Hindlimb muscle (tissue), 1 donor: ENCODE results near the gene ATP11A. TPM values are rescaled to one million over a fixed set of nuclear protein-coding genes. Genes with fewer than 3 reads are reported as not detected.
"Not testable (repeated sequence)": the region's sequence is repeated elsewhere in the genome, so short reads cannot be mapped to it uniquely, and the experiment has no call there.

Source experiments
- DNase-seq: peaks from one replicate; pipeline ENCODE4 v3.0.0-alpha.2; 2013
- polyA plus RNA-seq: library from polyadenylated mRNA; unstranded; fragments of 120-200 nt; gene quantifications from one replicate; pipeline ENCODE4 v1.2.1, GENCODE V29; 2013; ENCODE audit not compliant: insufficient read length

The ATP11A gene
- polyA plus RNA-seq, 1 donor: 27.0 TPM

DNA sequence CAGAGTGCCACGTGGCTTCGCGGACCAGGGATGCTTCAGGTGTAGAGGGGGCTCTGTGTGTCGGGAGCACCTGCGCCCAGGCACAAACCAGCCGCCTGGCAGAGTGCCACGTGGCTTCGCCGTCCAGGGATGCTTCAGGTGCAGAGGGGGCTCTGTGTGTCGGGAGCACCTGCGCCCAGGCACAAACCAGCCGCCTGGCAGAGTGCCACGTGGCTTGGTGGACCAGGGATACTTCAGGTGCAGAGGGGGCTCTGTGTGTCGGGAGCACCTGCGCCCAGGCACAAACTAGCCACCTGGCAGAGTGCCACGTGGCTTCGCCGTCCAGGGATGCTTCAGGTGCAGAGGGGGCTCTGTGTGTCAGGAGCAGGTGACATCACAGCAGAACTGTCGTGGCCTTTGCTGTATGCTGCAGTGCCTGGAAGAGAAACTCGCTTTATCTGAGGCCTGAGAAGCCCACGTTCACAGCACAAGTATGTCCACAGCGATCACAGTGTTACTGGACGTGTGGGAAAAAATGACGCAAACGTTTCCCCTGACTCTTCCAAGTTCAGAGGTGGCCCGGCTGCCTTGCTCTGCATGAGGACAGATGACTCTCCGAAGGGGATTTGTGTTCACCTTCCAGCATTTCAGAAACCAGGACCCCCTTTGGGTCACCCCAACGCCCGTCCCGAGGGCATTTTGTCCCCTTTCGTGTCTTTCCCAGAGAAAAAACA, 151.6 kb downstream of the ATP11A start:
- peak; percentile 70 for DNase-seq

DNA sequence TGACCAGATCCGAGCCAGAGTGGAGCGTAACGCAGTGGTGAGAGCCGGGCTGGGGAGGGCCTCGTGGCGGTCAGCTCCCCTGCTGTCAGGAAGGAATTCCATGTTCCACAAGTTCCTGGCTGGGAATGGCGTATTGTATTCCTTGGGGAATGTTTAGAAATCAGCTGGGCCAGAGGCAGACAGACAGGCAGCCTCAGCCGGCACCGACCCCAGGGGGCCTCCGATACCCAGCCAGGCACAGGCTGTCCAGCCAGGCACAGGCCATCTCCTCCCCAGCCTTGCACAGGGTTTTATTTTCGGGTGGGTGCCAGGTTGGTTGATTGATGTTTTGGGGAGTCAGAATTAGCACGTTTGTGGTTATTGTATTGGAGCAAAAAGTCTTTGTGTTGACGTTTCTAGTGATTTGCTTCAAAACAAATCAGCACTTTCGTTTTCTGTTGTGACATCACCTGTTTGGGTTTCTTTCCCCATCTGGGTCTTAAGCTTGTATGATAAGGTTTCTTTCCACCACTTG, 152.6 kb downstream of the ATP11A start:
- DNase-seq: no peak

DNA sequence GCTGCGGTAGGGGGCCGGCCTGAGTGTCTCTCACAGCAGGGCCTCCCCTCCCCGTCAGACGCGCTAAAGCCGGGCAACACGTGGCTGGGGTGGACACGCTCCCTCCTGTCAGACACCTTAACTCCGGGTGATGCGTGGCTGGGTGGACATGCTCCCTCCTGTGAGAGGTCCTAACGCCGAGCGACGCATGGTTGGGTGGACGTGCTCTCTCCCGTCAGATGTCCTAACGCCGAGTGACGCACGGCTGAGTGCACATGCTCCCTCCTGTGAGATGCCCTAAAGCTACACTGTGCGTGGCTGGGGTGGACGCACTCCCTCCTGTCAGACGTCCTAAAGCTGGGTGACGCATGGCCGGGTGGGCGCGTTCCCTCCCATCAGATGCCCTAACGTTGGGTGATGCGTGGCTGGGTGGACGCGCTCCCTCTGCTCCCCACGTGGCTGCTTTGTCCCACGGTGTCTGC, 153.1 kb downstream of the ATP11A start:
- no peak for DNase-seq

DNA sequence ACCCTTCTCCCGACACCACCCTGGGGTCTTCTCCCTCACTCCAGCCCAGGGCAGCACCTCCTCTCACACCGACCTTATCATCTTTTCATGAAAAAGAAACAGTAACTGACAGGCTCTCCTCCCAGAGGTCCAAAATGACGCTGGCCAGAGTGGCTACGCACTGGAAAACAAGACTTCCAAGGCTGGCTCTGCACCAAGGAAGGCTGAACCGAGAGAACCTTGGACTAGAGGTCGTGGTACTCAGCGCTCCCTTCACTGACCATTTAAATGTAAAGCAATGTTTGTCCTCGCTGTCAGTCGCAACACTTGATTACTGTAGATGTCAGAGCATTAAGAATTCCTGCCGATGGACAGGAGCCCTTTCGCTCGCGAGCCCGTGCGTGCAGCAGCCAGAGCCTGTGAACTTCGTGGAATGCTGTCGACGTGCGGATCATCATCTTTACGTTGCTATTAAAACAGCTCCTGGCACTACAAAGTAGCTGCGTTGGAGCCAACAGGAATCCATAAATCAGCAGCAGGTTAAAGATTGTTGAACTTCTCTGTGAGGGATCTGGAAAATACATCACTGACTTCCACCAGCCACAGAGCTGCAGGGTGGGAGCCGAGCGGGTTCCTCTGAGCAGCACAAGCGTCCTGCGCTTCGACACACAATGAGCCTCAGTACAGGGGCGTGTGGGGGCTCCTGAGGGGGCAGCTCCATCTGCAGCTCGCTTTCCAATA, 153.7 kb downstream of the ATP11A start:
- DNase-seq: peak; percentile 73

DNA sequence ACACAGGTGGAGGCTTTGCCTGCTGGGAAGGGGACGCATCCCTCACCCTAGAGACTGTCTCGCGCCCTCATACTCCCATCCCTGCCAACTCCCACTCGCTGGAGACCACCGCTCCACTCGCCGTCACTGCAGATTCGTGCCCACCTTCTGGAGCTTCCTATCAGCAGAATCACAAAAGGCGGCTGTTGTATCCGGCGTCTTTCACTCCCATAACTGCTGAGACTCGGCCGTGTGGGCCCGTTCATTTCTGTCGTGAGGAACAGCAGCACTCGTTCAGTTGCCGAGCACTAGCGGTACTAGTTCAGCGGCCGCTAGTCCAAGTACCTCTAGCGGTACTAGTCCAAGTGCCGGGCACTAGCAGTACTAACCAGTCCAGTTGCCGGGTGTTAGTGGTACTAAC, 154.6 kb downstream of the ATP11A start:
- no peak for DNase-seq

DNA sequence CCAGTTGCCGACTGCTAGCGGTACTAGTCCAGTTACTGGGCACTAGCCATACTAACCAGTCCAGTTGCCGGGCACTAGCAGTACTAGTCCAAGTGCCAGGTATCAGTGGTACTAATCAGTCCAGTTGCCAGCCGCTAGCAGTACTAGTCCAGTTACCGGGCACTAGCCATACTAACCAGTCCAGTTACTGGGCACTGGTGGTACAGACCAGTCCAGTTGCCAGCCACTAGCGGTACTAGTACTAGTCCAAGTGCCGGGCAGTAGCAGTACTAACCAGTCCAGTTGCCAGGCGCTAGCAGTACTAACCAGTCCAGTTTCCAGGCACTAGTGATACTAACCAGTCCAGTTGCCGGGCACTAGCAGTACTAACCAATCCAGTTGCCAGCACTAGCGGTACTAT, 155.0 kb downstream of the ATP11A start:
- no peak for DNase-seq

DNA sequence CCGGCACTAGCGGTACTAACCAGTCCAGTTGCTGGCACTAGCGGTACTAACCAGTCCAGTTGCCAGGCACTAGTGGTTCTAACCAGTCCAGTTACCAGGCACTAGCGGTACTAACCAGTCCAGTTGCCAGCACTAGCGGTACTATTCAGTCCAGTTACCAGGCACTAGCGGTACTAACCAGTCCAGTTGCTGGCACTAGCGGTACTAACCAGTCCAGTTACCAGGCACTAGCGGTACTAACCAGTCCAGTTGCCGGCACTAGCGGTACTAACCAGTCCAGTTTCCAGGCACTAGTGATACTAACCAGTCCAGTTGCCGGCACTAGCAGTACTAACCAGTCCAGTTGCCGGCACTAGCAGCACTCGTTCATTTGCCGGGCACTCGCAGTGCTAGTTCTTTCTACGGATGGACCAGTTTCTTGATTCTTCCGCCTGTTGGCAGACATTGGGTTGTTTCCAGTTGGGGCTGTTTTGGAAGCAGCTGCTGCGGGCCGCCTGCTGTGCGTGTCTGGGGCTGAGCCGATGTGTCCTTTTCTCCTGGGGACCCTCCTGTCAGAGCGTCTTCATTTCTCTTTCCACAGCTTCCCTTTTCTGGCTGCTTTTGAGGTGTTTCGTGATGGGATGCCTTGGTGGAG, 155.8 kb downstream of the ATP11A start:
- DNase-seq: no peak

DNA sequence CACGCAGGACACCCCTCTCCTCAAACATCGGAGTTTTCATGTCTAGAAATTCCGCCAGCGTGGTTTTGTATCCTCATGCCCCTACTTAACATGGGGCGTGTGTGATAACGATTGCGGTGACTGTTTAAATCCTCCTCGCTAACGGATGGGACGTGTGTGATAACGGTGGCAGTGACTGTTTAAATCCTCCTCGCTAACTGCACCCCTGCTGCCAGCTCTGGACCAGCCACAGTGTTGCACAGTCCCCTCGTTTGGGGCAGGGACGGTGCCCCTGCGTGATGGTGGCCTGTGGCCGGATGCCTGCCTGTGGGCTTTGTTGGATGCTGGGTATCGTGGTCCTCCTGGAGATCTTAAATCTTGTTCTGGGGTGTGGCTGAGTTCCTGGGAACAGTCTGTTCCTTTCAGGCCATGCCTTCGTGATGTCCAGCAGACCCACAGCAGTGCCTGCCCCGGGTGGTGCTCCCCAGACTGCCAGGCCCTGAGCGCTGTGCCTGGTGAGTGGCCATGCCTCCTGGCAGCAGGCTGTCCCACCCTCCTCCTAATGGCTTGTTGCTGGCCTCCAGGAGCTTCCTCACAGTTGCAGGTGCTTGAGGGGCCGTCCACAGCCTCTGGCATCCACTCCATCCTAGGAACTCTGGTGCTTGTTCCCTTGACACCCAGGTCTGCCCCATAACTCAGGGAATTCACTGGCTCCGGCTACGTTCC, 156.7 kb downstream of the ATP11A start:
- DNase-seq: no peak

DNA sequence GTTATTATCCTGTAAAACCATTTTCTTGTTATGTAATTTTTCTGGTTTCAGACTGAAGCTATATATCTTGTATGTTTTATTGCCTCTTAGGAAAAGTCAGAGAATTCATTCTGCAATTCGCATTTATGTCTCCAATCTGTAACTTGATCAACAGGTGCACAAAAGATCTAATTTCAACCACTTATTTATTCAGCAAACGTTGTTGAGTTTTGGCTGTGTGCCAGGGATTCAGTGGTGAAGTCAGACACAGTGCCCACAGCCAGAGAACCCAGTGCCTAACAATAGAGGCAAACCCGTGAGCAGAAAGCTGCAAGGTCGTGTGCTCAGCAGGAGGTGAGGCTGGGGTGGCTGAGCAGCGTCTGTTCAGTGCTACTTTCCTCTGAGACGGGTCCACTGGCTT, 159.7 kb downstream of the ATP11A start:
- DNase-seq: no peak

DNA sequence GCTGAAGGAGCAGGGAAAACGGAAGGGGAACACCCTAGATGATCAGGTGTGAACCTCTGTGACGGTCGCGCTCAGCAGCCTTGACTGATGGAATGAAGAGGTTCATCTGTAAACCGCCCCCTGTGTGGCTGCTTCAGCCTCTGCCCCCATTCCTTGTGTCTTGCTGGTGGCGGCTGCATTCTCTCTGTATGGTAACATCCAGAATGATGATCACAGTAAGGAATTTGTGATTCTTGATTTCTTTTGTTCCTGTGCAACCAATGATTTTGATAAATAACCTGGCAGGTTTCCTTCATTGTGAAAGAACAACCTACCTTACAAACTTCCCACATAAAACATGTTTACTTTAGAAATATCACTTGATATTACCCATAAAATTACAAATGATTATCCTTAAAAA, 160.4 kb downstream of the ATP11A start:
- no peak for DNase-seq

DNA sequence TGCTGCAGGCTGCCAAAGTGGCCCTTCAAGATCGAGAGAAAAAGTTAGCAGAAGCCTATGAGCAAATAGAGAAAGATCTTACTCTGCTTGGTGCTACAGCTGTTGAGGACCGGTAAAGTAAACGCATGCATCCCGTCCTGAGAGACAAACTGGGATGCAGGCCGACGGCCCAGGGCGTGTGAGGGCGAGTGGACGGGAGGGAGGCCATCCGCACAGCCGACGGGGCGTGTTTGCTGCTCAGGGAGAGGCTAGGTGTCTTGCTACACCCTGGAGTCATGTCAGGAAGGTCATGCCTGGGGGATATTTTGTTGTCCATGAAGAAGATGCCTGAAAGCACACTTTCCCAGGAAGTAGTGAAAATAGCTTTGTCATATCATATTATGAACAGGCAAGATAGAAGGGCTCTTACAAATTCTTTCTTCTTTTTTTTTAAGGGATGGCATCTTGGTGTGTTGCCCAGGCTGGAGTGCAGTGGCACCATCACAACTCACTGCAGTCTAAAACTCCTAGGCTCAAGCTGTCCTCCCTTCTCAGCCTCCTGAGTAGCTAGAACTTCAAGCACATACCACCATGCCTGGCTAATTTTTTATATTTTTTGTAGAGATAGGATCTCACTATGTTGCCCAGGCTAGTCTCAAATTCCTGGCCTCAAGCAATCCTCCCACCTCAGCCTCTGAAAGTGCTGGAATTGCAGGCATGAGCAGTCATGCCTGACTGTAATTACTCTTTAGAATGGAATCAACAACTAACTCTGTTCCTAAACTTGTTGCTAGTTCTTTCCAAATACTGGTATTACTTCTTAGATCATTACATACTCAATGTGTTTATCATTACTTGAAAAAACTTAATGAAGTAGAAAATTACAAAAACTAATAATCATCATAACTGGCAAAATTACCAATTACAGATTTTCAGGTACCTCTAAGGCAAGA, 161.5 kb downstream of the ATP11A start:
- no peak for DNase-seq

DNA sequence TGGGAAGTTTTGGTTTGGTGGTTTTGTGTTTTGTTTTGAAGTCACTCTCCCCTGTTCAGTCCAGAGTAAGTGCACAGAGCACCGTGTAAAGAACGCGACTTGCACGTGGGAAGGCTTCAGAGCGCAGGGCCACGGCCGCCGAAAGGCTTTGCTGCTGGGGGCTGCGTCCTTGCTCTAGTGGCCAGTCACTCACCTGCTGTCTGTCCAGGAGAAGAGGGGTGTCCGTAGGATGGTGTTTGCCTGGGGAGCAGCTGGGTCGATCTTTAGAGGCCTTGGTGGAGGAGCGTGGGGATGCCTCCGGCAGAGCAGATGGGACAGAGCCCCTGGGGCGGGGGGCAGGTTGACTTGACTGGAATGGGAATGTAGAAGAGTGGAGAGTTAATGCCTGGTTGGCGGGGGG, 162.6 kb downstream of the ATP11A start:
- DNase-seq: no peak

DNA sequence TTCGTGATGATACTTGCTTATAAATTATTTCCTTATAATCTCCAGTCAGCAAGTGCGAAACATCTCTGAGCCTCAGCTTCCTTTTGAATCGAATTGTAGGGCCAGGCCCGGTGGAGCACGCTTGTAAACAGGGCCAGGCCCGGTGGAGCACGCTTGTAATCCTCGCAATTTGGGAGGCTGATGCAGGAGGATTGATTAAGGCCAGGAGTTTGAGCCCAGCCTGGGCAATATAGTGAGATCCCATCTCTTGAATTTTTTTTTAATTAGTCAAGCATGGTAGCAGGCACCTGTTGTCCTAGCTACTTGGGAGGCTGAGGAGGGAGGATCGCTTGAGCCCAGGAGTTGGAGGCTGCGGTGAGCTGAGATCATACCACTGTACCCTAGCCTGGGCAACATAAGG, 163.0 kb downstream of the ATP11A start:
- DNase-seq: no peak

DNA sequence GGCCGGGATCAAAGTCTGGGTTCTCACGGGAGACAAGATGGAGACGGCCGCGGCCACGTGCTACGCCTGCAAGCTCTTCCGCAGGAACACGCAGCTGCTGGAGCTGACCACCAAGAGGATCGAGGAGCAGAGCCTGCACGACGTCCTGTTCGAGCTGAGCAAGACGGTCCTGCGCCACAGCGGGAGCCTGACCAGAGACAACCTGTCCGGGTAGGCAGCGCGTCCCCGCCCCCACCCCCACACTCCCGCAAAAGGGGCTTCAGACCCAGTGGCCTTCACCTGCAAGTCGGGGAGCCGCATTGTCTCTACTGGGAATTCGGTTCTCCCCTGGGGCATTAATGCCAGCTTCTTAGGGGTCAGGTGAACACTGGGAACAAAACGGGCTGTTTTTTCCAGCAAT, 164.5 kb downstream of the ATP11A start:
- DNase-seq: no peak

DNA sequence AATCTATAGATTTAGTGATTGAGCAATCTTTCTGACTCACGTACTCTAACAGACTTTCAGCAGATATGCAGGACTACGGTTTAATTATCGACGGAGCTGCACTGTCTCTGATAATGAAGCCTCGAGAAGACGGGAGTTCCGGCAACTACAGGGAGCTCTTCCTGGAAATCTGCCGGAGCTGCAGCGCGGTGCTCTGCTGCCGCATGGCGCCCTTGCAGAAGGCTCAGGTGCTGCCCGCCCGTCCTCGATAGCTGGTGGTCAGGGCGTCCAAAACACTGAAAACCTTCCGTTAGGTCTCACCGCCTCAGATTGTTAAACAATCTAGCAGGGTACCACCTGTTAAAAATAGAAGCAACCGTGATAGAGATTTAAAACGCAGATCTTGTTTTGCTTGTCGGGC, 166.0 kb downstream of the ATP11A start:
- no peak for DNase-seq

DNA sequence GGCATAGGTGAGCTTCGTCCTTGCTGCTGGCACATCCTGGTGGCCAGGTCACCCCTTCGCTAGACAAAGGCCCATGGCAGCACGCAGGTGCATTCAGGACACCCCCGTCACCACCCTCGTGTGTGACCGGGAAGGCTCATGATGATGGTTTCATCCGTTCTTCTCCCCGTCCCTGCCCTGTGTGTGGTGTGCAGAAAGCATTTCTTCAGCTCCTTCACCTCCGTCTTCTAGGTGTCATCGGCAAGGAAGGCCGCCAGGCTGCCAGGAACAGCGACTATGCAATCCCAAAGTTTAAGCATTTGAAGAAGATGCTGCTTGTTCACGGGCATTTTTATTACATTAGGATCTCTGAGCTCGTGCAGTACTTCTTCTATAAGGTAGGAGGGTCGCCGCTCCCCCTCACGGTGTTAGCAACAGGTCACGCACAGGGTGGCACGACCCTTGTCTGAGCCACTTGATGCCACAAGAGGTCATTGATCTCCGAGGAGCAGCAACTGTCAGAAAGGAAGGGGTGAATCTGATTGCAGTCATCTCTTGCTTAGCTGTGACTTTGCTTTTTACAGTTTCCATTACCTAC, 168.2 kb downstream of the ATP11A start:
- no peak for DNase-seq

DNA sequence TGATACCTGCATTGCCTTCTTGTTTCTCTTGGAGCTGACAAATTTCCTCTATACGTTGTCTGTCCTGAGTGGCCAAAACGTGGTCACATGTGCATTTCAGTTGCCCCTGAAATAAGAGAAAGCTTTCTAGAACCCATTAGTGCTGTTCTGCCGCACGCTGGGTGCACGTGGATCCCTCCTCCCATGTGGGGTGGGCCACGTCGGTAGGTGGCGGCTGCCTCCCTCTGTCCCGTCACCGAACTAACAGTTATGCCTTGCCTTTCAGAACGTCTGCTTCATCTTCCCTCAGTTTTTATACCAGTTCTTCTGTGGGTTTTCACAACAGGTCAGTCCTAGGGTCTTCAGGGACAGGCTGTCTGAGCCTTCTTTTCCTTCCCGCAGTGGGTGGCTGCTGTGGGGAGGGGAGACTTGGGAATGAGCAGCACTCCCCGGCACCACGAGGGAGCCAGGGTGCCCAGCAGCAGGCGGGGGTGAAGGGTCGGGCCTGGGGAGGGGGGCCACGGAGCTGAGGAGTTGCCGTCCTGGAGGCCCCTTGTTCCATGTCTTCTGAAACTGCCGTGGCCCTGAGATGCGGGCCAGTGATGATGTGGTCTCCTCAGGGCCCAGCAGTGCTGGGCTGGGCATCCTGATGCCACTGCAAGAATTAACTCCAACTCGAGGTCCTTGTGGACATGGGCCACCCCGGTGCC, 169.4 kb downstream of the ATP11A start:
- DNase-seq: no peak

DNA sequence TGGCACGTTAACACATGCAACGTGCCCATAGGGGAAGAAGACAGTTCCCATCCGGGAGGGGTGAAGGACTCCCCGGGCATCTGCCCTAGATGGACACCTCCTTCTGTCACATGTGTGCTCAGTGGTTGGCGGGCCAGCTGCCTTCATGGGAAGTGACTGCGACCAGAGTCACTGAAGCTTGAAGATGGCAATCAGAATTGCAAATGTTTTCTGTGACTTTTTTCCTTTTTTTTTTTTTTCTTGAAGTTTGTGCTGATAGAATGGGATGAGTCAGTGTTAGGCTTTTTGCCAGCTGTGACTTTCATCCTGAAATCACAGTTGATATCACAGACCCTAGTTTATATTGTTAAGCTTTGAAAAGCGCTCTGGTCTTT, 170.0 kb downstream of the ATP11A start:
- no peak for DNase-seq

DNA sequence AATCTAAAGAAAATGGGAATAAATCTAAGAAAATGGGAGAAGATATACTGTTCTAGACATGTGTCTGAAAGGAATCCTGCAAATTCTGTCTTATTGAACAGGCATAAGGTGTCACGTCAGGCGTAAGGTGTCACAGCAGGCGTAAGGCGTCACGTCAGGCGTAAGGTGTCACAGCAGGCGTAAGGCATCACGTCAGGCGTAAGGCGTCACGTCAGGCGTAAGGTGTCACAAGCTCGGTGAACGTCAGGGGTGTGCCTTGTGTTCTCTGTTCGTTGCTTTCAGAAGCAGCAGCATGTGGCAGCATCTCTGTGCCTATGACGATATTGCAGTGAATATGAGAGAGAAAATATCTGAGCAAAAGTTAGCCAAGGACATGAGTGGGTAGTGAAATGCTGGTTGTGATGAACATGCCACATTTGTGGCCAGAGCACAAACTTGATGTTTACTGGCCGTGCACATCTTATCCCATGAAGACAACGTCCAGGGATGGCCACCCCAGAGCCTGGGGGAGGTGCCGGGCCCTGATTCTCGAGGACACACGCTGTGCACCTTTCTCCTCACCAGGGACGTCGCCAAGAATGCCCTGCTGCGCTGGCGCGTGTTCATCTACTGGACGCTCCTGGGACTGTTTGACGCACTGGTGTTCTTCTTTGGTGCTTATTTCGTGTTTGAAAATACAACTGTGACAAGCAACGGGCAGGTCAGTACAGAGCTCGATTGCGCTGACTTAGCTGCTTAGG, 172.2 kb downstream of the ATP11A start:
- DNase-seq: no peak

DNA sequence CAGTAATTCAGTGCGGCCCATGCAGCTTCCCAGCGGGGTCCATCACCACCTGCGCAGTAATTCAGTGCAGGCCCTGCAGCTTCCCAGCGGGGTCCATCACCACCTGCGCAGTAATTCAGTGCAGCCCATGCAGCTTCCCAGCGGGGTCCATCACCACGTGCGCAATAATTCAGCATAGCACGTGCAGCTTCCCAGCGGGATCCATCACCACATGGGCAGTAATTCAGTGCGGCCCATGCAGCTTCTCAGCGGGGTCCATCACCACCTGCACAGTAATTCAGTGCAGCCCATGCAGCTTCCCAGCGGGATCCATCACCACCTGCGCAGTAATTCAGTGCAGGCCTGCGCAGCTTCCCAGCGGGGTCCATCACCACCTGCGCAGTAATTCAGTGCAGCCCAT, 173.5 kb downstream of the ATP11A start:
- not testable (repeated sequence) for DNase-seq
